Mammary microvascular endothelial cell (primary cell): ENCODE measurements around the gene CEP55. TPM values are rescaled to one million over a fixed set of nuclear protein-coding genes. Genes with fewer than 3 reads are reported as not detected.

ENCODE experiments used
- total RNA-seq: library from RNA; depleted of rRNA; stranded (reverse); fragments of >200 nt; gene quantifications from 2 replicates; pipeline ENCODE4 v1.2.3, GENCODE V29; 2015

Gene CEP55
- total RNA-seq = 83.6 and 85.5 TPM in 2 replicates

DNA sequence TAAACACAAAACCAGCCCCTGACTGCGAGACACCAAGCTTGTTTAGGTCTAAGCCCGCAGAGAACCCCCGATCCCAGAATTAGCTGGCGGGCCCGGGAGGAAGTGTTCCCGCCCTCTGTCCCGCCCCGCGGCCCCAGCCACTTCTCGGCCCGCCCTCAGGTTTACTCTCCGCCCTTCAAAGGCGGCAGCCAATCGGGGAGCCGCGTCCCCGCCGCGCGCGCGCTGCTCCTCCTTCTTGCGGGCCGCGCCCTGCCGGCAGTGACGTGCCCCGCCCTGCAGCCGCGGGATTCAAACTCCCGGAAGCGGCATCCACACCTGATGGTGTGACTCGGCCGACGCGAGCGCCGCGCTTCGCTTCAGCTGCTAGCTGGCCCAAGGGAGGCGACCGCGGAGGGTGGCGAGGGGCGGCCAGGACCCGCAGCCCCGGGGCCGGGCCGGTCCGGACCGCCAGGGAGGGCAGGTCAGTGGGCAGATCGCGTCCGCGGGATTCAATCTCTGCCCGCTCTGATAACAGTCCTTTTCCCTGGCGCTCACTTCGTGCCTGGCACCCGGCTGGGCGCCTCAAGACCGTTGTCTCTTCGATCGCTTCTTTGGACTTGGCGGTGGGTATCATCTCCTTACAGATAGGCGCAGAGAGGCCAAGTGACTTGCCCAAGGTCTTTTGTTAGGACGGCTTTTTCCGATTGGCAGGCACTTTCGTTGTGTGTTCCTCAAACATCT is at the start of gene CEP55:
CEP55 (plus strand) TSS at position 291 of the 720 bp plus-strand sequence. CDS start 3,440 bp downstream, outside the sequence.

GRCh38 chr10:93482145-93482834 is 14.1 kb upstream of the CEP55 start, which contains the start of gene MYOF:
Gene MYOF (minus strand): TSS chr10:93482334. CDS start chr10:93482194, 140 bp downstream.

GRCh38 chr10:93566435-93567276 is 70.2 kb downstream of the CEP55 start, which contains the start of gene FFAR4:
Gene FFAR4 (plus strand): TSS chr10:93566665. CDS start chr10:93566721, 56 bp downstream.

Other genes starting within 250 kb of the CEP55 start
- gene MYOF, start 14.3 kb upstream of the CEP55 start, total RNA-seq = 256 and 267 TPM in 2 replicates
- not detected in 2 replicates for gene FFAR4, start 70.1 kb downstream of the CEP55 start, total RNA-seq
- gene RBP4, start 104.6 kb downstream of the CEP55 start, total RNA-seq = not detected in 2 replicates
- not detected in 2 replicates for gene PDE6C, start 115.9 kb downstream of the CEP55 start, total RNA-seq
- 3.9 and 5.2 TPM in 2 replicates for gene FRA10AC1, start 206.0 kb downstream of the CEP55 start, total RNA-seq